Activated naive CD4-positive, alpha-beta T cell treated with anti-CD3 and anti-CD28 coated beads, Interleukin-2, amount 10 ng/mL, durations not matched to agents 7 days and 5 days (primary cell): ENCODE results near the gene SLC24A3.

ENCODE experiments used
- CTCF ChIA-PET: fragments of 350-600 bp; sonication (Branson Sonifier 250); formaldehyde crosslinking; loops from one replicate; lab custom pipeline; 2021; ENCODE audit warnings: antibody characterized with exemption; lab: Charles Lee
- DNase-seq: peaks from one replicate; pipeline ENCODE4 v3.0.0-alpha.2; 2020
- H3K27ac Mint-ChIP-seq: one replicate; pipeline ENCODE4 v1.8.0; 2021; ENCODE audit warnings: mild to moderate bottlenecking, moderate library complexity, mixed read lengths
- H3K27me3 Mint-ChIP-seq: one replicate; pipeline ENCODE4 v1.8.0; 2021; ENCODE audit warnings: mild to moderate bottlenecking, mixed read lengths
- H3K36me3 Mint-ChIP-seq: one replicate; pipeline ENCODE4 v1.8.0; 2021; ENCODE audit warnings: mixed read lengths
- H3K4me1 Mint-ChIP-seq: one replicate; pipeline ENCODE4 v1.8.0; 2021; ENCODE audit warnings: mixed read lengths
- H3K4me3 Mint-ChIP-seq: one replicate; pipeline ENCODE4 v1.8.0; 2021; ENCODE audit warnings: mild to moderate bottlenecking, moderate library complexity, mixed read lengths
- H3K9me3 Mint-ChIP-seq: one replicate; pipeline ENCODE4 v1.8.0; 2021; ENCODE audit warnings: mixed read lengths

Gene SLC24A3

DNA sequence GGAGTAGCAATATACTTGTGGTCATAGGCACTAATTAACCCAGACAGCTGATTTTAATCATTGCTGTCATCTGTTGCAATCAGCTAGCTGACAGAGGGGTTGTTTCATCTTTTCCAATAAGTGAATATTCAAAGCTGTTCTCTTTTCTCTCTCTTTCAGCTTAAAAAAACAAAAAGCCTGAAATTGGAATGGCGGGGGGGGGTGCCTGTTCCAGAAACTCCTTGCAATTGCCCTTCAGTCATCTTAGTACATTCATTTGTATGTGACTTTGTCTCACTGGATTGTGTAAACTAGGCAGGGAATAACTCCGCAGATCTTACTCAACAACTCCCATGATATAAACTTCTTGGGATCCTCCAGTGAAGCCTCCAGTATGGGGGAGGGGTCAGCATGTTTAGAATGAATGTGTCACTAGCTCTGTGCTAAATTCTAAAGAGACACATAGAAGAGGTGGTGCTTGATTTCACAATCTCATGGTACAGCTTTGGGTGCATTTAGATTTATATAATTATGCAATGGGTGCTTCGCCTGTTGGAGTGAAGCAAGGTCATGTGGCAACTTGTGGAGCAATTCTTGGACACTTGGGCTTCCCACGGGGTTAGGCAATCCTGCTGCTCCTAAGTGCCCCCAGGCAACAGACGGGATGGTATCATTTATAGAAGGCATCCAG is 40.1 kb downstream of the SLC24A3 start:
- no peak for DNase-seq
- no peaks in the 10 kb centered on the region for H3K4me1 Mint-ChIP-seq
- no peak overlapping the region for H3K4me3 Mint-ChIP-seq
- no peak overlapping the region for H3K27ac Mint-ChIP-seq
- no peaks in the 10 kb centered on the region for H3K27me3 Mint-ChIP-seq
- no peaks in the 10 kb centered on the region for H3K36me3 Mint-ChIP-seq
- CTCF ChIA-PET, result interaction anchor here (0.7 kb wide), 1 partner anchor 28 kb away, joined by 3 read pairs; no protein-coding TSS in a partner anchor
- no peaks in the 10 kb centered on the region for H3K9me3 Mint-ChIP-seq

DNA sequence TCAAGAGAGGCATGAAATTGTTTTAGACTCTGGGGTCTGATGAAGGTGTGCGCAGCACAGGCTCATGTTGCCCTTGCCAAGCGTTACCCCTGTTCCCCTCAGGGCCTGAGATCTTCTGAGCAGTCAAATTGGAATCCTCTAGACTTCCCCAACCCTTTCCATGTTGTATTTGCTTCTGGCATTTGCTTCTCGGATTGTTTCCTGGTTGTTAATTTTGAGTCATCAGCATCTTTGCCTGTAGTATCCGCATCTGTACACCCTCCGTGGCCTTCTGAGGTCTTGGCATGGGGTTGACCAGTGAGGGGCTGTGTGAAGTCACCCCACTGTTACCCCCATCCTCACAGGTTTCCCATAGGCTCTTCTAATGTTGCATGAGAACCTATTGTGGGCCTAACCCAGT is 40.9 kb downstream of the SLC24A3 start:
- Mint-ChIP-seq H3K4me1 (no peaks in the 10 kb centered on the region), H3K9me3 (no peaks in the 10 kb centered on the region), H3K27me3 (no peaks in the 10 kb centered on the region), H3K36me3 (no peaks in the 10 kb centered on the region), H3K4me3 (no peak overlapping the region), H3K27ac (no peak overlapping the region)
- DNase-seq, result no peak
- CTCF ChIA-PET, result no interaction called here

DNA sequence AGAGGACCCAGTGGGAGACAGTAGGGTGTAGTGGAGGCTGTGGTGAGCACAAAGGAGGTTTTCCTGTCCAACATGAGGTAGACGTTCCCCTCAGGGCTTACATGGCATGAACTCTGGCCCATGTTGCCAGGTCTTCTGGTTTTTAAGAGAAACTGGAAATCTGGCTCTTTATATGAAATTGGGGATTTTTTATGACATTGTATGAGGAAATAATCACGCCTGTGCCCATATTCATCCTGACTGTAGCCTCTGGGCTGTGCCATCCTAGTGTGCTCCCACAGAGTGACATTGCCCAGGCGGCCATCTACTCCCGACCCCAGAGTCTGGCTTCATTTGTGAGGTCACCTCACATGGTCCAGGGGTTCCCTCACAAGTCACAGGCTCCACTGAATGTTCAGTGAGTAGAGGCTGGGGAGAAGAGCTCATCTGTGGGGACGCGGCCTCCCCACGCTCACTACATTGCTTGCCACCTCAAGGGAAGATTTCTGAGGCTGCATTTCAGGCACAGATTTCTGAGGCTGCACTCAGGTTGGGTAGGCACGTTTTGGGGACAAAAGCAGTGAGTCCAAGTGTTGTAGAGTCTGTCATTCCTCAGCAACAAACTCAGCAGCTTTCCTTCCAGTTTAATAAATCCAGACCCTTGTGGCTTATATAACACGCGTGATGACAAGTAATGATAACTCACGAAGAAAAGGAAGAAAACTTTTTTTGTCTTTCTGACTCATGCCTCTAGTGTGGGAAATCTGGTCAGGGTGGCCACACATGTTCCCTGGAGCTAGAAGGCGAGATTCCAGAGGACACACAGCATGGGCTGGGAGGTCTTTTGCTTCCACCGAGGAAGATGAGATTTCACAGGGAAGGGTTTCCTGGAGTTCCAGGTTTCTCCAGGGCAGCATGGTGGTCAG is 41.7 kb downstream of the SLC24A3 start:
- CTCF ChIA-PET, result no interaction called here
- Mint-ChIP-seq H3K27ac (no peak overlapping the region), H3K36me3 (no peaks in the 10 kb centered on the region), H3K27me3 (no peaks in the 10 kb centered on the region), H3K9me3 (no peaks in the 10 kb centered on the region), H3K4me3 (no peak overlapping the region), H3K4me1 (no peaks in the 10 kb centered on the region)
- DNase-seq, result no peak

DNA sequence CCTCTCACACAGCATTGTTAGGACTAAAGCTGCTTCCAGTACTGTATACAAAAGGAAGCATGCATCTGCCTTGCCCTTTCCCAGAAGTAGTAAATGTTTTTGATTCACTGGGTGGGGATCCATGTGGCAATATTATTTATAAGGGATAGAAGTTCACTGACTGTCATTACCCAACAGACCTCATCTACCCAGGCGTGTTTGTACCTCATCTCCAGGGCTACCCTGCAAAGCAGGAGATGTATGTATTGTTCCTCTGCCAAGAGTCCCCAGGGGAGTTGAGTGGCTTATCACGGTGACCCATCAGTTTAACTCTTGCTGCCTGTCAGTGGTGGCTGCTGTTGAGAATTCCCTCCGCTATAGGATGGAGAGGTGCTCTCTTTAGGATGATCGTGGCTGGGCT is 42.5 kb downstream of the SLC24A3 start:
- CTCF ChIA-PET, result no interaction called here
- no peaks in the 10 kb centered on the region for H3K36me3 Mint-ChIP-seq
- H3K27ac Mint-ChIP-seq, result no peak overlapping the region
- no peak overlapping the region for H3K4me3 Mint-ChIP-seq
- no peaks in the 10 kb centered on the region for H3K4me1 Mint-ChIP-seq
- H3K27me3 Mint-ChIP-seq, result no peaks in the 10 kb centered on the region
- no peaks in the 10 kb centered on the region for H3K9me3 Mint-ChIP-seq
- DNase-seq, result no peak

DNA sequence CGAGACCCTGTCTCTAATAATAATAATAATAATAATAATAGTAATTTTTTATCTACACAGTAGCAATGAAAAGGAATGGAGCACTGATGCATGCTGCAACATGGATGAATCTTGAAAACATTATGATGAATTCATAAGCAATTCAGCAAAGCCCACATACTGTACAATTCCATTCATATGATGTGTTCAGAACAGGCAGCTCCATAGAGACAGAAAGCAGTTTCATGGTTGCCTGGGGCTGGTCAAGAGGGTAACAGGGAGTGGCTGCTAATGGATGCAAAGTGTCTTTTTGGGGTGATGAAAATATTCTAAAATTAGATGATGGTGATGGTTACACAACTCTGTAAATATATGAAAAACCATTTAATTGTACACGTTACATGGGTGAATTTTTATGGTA is 43.6 kb downstream of the SLC24A3 start:
- no peaks in the 10 kb centered on the region for H3K4me1 Mint-ChIP-seq
- no peak for DNase-seq
- CTCF ChIA-PET, result interaction anchor here (0.7 kb wide), 1 partner anchor 9 kb away, joined by 3 read pairs; no protein-coding TSS in a partner anchor
- no peak overlapping the region for H3K4me3 Mint-ChIP-seq
- no peaks in the 10 kb centered on the region for H3K27me3 Mint-ChIP-seq
- no peaks in the 10 kb centered on the region for H3K9me3 Mint-ChIP-seq
- H3K36me3 Mint-ChIP-seq, result no peaks in the 10 kb centered on the region
- H3K27ac Mint-ChIP-seq, result peak overlapping the region; percentile 37

DNA sequence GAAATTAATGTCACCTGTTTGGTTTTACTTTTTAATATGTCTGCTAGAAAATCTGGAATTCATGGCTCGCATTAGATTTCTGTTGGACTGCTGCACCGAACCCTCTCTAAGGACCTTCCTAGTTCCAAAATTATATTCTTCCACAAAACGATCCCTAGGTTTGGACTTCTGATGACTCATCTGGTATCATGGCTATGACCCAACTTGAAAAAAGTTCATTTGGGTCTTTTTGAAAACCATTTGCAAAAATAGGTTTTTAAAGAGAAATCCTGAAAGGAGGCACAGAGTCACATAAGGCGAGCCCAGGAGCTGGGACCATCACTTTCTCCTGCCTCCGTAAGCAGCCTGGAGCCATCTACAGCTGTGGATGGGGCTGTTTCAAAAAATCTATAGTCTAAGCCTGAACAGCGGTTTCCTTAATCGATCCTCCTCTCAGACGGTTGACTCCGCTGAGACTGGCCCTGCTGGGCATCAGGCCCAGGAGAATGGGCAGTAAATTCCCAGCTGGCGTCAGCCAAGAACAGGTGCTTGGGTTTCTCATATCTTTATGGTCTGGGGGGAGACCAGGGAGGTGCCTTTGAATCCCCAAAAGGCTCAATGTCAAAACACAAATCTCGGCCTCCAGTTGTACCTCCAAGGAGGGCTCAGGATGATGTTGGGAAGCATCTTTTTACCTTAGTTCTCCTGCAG is 44.6 kb downstream of the SLC24A3 start:
- DNase-seq, result no peak
- Mint-ChIP-seq H3K9me3 (no peaks in the 10 kb centered on the region), H3K27ac (no peak overlapping the region), H3K36me3 (no peaks in the 10 kb centered on the region), H3K27me3 (no peaks in the 10 kb centered on the region), H3K4me1 (no peaks in the 10 kb centered on the region), H3K4me3 (no peak overlapping the region)
- CTCF ChIA-PET, result interaction anchor here (0.7 kb wide), 1 partner anchor 8 kb away, joined by 3 read pairs; no protein-coding TSS in a partner anchor

DNA sequence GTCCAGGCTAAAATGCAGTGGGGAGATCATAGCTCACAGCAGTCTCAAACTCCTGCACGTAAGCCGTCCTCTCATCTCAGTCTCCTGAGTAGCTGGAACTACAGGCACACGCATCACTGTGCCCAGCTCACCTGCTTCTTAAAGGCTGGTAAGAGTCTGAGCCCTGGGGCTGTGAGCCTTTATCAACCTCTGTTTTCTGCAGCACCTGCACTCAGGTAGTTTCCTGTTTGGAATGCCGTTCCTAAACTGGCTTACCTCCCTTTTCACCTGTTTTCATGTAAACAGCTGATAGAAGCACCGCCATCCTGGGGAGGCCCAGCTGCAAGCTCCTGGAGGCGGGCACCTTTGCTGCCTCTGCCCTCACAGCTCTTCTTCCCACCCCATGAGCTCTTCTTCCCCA is 45.4 kb downstream of the SLC24A3 start:
- H3K27me3 Mint-ChIP-seq, result no peaks in the 10 kb centered on the region
- no peaks in the 10 kb centered on the region for H3K9me3 Mint-ChIP-seq
- H3K36me3 Mint-ChIP-seq, result no peaks in the 10 kb centered on the region
- no peak overlapping the region for H3K4me3 Mint-ChIP-seq
- no peak for DNase-seq
- CTCF ChIA-PET, result no interaction called here
- no peaks in the 10 kb centered on the region for H3K4me1 Mint-ChIP-seq
- H3K27ac Mint-ChIP-seq, result no peak overlapping the region

DNA sequence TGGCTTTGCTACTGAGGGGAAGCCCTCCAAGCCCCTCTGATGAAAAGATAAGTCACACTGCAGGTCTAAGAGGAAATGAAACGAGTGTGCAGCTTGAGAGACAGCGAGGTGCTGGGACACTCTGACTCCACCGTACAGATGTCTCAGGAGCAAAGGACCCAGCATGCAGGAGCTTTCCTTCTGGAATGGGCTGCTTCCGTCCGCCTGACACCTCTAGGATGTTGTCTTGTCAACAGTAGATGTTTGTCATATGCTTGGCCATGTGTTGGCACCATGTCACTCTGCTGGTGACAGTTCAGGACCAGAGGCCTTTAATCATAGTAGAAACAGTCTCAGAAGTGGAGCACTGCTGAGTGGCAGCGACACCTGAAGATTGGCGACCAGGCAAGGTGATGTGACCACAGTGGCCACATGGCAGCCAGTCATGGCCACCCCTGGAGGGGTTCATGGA is 46.7 kb downstream of the SLC24A3 start:
- CTCF ChIA-PET, result no interaction called here
- no peak for DNase-seq
- Mint-ChIP-seq H3K9me3 (no peaks in the 10 kb centered on the region), H3K4me3 (no peak overlapping the region), H3K36me3 (no peaks in the 10 kb centered on the region), H3K4me1 (no peaks in the 10 kb centered on the region), H3K27ac (no peak overlapping the region), H3K27me3 (no peaks in the 10 kb centered on the region)

DNA sequence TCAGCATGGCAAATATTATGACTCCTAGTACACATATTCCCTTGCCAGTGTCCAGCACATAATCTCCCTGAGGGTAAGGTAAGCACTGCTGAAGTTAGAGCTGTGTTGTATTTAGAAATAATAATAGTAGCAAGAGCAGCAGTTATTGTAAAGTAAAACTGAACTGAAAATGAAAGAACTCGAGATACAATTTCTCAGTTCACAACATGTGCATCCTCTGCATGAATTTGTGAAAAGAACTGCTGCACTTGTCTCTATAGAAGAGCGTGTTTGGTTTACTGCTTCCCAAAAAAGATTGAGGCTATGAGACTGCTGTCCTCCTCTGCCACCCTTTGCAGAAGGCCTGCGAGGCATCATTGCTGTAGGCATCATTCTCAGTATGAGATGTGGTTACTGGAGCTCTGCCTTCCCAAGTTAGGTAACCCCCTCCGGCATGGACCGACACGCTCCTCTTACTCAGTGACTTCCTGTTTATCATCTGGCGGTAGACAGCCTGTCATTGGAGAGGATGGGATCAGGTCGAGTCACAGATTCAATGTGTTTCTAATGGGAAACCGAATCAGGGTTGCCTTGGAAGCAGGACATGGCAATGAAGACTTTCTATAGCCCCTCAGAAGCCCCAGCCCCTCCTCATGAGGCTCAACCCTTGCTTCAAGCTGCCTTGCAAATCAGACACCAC is 48.1 kb downstream of the SLC24A3 start:
- DNase-seq, result no peak
- CTCF ChIA-PET, result no interaction called here

DNA sequence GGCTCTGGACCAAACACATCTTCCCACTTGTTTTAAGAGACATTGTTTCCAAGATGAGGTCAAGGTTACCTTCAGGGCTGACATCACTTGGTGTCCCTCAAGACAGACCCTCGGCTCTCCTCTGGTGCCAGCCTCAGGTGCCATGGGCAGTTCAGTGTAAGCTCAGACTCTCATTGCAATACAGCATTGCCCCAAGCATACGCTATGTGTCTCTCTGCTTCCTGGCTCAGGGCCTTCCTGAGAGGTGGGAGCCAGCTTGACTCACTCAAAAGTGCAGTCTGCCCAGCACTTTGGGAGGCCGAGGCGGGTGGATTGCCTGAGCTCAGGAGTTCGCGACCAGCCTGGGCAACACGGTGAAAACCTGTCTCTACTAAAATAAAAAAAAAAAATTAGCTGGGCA is 51.7 kb downstream of the SLC24A3 start:
- no peak overlapping the region for H3K4me3 Mint-ChIP-seq
- no peaks in the 10 kb centered on the region for H3K4me1 Mint-ChIP-seq
- H3K27me3 Mint-ChIP-seq, result no peaks in the 10 kb centered on the region
- H3K27ac Mint-ChIP-seq, result no peak overlapping the region
- CTCF ChIA-PET, result no interaction called here
- DNase-seq, result no peak
- H3K36me3 Mint-ChIP-seq, result no peaks in the 10 kb centered on the region
- no peaks in the 10 kb centered on the region for H3K9me3 Mint-ChIP-seq

More for the DNA sequence above, 48.1 kb downstream of the SLC24A3 start:
- Mint-ChIP-seq H3K9me3 (no peaks in the 10 kb centered on the region), H3K27me3 (no peaks in the 10 kb centered on the region), H3K4me3 (no peak overlapping the region), H3K27ac (no peak overlapping the region), H3K4me1 (no peaks in the 10 kb centered on the region), H3K36me3 (no peaks in the 10 kb centered on the region)

DNA sequence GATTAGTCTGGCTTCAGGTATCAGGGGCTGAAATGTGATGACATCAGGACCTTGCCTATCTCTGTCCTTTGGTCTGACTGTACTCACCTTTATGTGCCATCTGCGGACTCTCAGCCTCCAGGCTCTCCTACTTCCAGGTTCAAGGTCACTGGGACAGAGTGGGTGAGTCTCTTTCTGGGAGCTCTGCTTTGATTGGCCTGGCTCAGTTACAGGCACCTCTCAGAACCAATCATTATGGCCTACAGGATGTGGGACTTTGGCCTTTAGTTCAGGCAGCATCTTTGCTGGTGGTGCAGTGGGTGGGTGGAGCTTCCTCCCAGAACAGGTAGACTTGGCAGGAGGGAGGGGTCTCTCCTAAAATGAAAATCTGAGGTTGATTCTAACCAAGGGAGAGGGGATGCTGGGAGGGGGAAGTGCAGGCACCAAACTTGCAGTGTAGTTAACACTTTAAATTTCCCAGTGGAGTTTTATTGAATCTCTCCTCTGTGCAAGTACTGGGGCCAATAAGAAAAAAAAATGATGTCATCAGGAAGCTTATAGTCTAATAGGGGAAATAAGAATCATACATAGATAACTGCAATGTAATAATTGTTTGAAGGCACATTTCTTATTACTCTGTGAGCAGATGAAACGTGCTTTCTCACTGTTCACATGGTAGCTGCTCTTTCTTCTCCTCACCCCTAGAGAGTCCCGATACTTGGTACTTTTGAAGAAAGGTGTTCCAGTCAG is 53.4 kb downstream of the SLC24A3 start:
- no peak for DNase-seq
- no peak overlapping the region for H3K4me3 Mint-ChIP-seq
- no peaks in the 10 kb centered on the region for H3K27me3 Mint-ChIP-seq
- CTCF ChIA-PET, result interaction anchor here (0.8 to 1.4 kb wide), 2 partner anchors 9 to 59 kb away, joined by 3 read pairs; no protein-coding TSS in a partner anchor
- H3K9me3 Mint-ChIP-seq, result no peaks in the 10 kb centered on the region
- no peaks in the 10 kb centered on the region for H3K36me3 Mint-ChIP-seq
- H3K4me1 Mint-ChIP-seq, result no peaks in the 10 kb centered on the region
- no peak overlapping the region for H3K27ac Mint-ChIP-seq

DNA sequence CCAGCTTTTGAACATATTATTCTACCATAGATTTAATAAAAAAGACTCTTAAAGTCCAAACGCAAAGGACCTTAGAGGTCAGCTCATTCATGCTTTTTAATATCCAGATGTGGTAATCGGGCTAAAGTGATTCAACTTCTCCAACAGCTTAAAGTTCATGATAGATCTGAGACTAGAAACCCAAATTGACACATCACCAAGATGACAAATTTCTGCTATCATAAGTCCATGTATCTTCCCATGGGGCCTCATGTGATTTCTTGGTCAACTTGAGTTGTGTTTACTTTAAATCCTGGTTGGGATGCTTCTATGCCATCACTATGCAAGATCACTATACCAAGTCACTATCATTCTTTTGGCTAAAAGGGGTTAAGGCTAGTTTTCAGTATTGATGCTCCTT is 56.0 kb downstream of the SLC24A3 start:
- no peaks in the 10 kb centered on the region for H3K36me3 Mint-ChIP-seq
- no peaks in the 10 kb centered on the region for H3K9me3 Mint-ChIP-seq
- H3K4me1 Mint-ChIP-seq, result no peaks in the 10 kb centered on the region
- no peaks in the 10 kb centered on the region for H3K27me3 Mint-ChIP-seq
- CTCF ChIA-PET, result no interaction called here
- H3K4me3 Mint-ChIP-seq, result no peak overlapping the region
- H3K27ac Mint-ChIP-seq, result no peak overlapping the region
- no peak for DNase-seq

DNA sequence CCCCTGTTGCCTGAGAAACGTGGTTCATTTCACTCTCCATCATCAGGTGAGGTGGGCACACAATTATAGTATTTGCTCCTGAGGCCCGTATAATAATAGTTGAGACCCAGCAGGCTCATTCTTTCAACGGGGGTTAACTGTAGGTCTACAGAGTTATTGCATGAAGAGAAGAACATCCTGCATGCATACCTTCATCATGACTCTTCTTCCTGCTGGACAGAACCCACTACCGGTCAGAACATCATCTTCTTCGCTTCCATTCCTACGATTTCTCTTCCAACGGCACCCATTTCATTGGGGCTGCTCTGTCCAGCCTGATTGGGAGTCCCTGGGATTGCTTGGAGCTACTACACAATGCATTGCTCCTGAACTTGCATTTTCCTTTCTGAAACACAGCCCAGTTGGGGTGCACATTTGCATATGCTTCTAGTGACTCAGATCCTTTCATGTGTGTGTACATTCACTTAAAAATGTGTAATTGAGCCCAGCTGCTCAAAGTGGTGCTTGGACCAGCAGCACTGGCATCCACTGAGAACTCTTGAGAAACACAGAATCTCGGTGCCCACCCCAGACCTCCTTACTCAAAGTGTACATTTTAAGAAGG is 57.4 kb downstream of the SLC24A3 start:
- H3K27me3 Mint-ChIP-seq, result no peaks in the 10 kb centered on the region
- CTCF ChIA-PET, result no interaction called here
- no peaks in the 10 kb centered on the region for H3K4me1 Mint-ChIP-seq
- H3K36me3 Mint-ChIP-seq, result no peaks in the 10 kb centered on the region
- no peak for DNase-seq
- H3K4me3 Mint-ChIP-seq, result no peak overlapping the region
- no peaks in the 10 kb centered on the region for H3K9me3 Mint-ChIP-seq
- no peak overlapping the region for H3K27ac Mint-ChIP-seq
